Endothelial cell of umbilical vein (primary cell): ENCODE results near the gene AHRR.

Experiments used
- CTCF ChIP-seq, 2 donors: IDR thresholded peaks; 1 replicate in 1 of 2; 2 replicates in 1 of 2; pipeline ENCODE4 v1.5.1; 2011; ENCODE audit warnings: low read length in 2 of 2, mild to moderate bottlenecking in 2 of 2, moderate library complexity in 2 of 2, control low read depth in 1 of 2, inconsistent platforms in 1 of 2, low read depth in 1 of 2; ENCODE audit not compliant: insufficient read depth in 1 of 2; ENCODE audit errors: extremely low read depth in 1 of 2
- EZH2 ChIP-seq: IDR thresholded peaks from 2 replicates; pipeline ENCODE4 v1.6.1; 2012; ENCODE audit warnings: borderline replicate concordance, low read depth, mild to moderate bottlenecking, moderate library complexity, low read length, inconsistent platforms; ENCODE audit not compliant: severe bottlenecking
- FOS ChIP-seq: IDR thresholded peaks from 2 replicates; pipeline ENCODE4 v1.6.1; 2011; ENCODE audit warnings: mild to moderate bottlenecking, low read length, moderate library complexity, borderline replicate concordance; ENCODE audit not compliant: insufficient read depth
- MYC ChIP-seq: IDR thresholded peaks from one replicate; pipeline ENCODE4 v1.6.1; 2011; ENCODE audit warnings: mild to moderate bottlenecking, low read depth, low read length

- TF ChIP-seq EZH2 (no peak), MYC (no peak), FOS (no peak), CTCF (IDR thresholded peaks at IDR 0.05; ENCODE audit: extremely low read depth in 1 of 2, insufficient read depth in 1 of 2, low read depth in 1 of 2, low read length in 2 of 2) (no peak)
Measured at GRCh38 chr5:476814-477175, 155.3 kb downstream of the AHRR start.
